Body of pancreas (tissue), 4 donors: Measurements from ENCODE around the gene LAT. TPM values are rescaled to one million over a fixed set of nuclear protein-coding genes. Genes with fewer than 3 reads are reported as not detected.
A peak's percentile ranks its signal among the peaks of the same experiment; 100 is the strongest.

ENCODE experiments used
- ATAC-seq: fragments of 150-250 bp; one replicate; pipeline ENCODE4 v1.9.1; 2016
- DNase-seq, 4 donors: peaks; one replicate each; pipeline ENCODE4 v3.0.0-alpha.2; 2019
- H3K27ac ChIP-seq, 4 donors: fragments of 200-600 bp; sonication (generic); 1 replicate in 3 of 4; 2 replicates in 1 of 4; pipeline versions ENCODE4 v1.5.1 to v1.6.1; 2016 to 2019; ENCODE audit warnings: mild to moderate bottlenecking in 1 of 4, mixed read lengths in 1 of 4, moderate library complexity in 1 of 4
- H3K27me3 ChIP-seq, 2 donors: fragments of 200-600 bp; sonication (generic); one replicate each; pipeline ENCODE4 v1.6.0; 2016; ENCODE audit warnings: mild to moderate bottlenecking in 1 of 2
- H3K36me3 ChIP-seq, 2 donors: fragments of 200-600 bp; sonication (generic); replicated peaks in 1 of 2; 2 replicates each; pipeline ENCODE4 v1.5.1; 2016; ENCODE audit warnings: low read depth in 2 of 2; ENCODE audit not compliant: insufficient read depth in 1 of 2
- H3K4me1 ChIP-seq: fragments of 200-600 bp; sonication (generic); one replicate; pipeline ENCODE4 v1.6.0; 2016
- H3K4me3 ChIP-seq, 2 donors: fragments of 200-600 bp; sonication (generic); 1 replicate in 1 of 2; 2 replicates in 1 of 2; pipeline ENCODE4 v1.5.1; 2016 to 2019
- H3K9me3 ChIP-seq, 3 donors: fragments of 200-600 bp; sonication (generic); 1 replicate in 2 of 3; 2 replicates in 1 of 3; pipeline ENCODE4 v1.5.1; 2016
- CTCF ChIP-seq, 7 experiments: fragments of 450-650 bp in 4 of 7; fragments of 200-600 bp in 3 of 7; sonication (generic) in 3 of 7; IDR thresholded peaks; one replicate each; pipeline ENCODE4 v1.5.1; 2016 to 2019; ENCODE audit warnings: antibody characterized with exemption in 7 of 7
- POLR2A ChIP-seq, 3 donors: fragments of 450-650 bp; IDR thresholded peaks; one replicate each; pipeline ENCODE4 v1.6.1; 2016; ENCODE audit warnings: antibody characterized with exemption in 3 of 3, mild to moderate bottlenecking in 2 of 3
- WGBS, 2 donors: methylation state at CpG; one replicate each; pipeline ENCODE4 v1.1.5; 2017; 5-methylcytosine and 5-hydroxymethylcytosine counted together
- intact Hi-C: fragments of 100-400 bp; cut with DNase I; formaldehyde crosslinking; loops from one replicate; pipeline ENCODE4 v1.15.1; 2023
- total RNA-seq, 2 donors: library from RNA; depleted of rRNA; stranded (reverse); fragments of >200 nt; gene quantifications; one replicate each; pipeline ENCODE4 v1.1.0, GENCODE V29; 2016

LAT gene
- total RNA-seq, 2 donors from 2014 or later: 1.6 to 4.7 TPM

- 81 to 85% methylated on average over 11 to 12 of the region's 12 CpGs for WGBS, 2 donors
- no peak for ATAC-seq
- no peak overlapping the region for H3K4me3 ChIP-seq
- intact Hi-C loops: no loop called here
- no peaks in the 10 kb centered on the region for H3K9me3 ChIP-seq
- peak in 1 of 4 donors; percentile 16 for DNase-seq
- H3K36me3 ChIP-seq: peaks cover 4 to 8% of the 10 kb centered on the region in 2 donors
- no peaks in the 10 kb centered on the region for H3K4me1 ChIP-seq
- TF ChIP-seq POLR2A (IDR thresholded peaks at IDR 0.05): no peak
- peak in 6 of 7 experiments; percentile 12 to 45 (median 27) for TF ChIP-seq CTCF (IDR thresholded peaks at IDR 0.05)
- no peak overlapping the region for H3K27ac ChIP-seq
- no peaks in the 10 kb centered on the region for H3K27me3 ChIP-seq
Measured at GRCh38 chr16:28981517-28981916, 3.3 kb upstream of the LAT start.

- Histone ChIP-seq H3K4me1 (no peaks in the 10 kb centered on the region), H3K27me3 (no peaks in the 10 kb centered on the region), H3K9me3 (peaks cover 0 to 4% (median 0%) of the 10 kb centered on the region in 3 donors), H3K27ac (no peak overlapping the region), H3K36me3 (peaks cover 4 to 8% of the 10 kb centered on the region in 2 donors), H3K4me3 (no peak overlapping the region)
- no peak for DNase-seq
- no peak for ATAC-seq
- TF ChIP-seq CTCF (IDR thresholded peaks at IDR 0.05): no peak
- no peak for TF ChIP-seq POLR2A (IDR thresholded peaks at IDR 0.05)
- 92 to 97% methylated on average over 5 to 10 of the region's 10 CpGs for WGBS, 2 donors
- intact Hi-C loops: no loop called here
Measured at GRCh38 chr16:28982418-28982817, 2.4 kb upstream of the LAT start.

GRCh38 chr16:28982949-28983348, 1.9 kb upstream of the LAT start:
- Histone ChIP-seq H3K4me1 (no peaks in the 10 kb centered on the region), H3K36me3 (peaks cover 4 to 8% of the 10 kb centered on the region in 2 donors), H3K9me3 (peaks cover 0 to 4% (median 0%) of the 10 kb centered on the region in 3 donors), H3K27ac (no peak overlapping the region), H3K27me3 (no peaks in the 10 kb centered on the region), H3K4me3 (no peak overlapping the region)
- intact Hi-C loops: no loop called here
- no peak for TF ChIP-seq CTCF (IDR thresholded peaks at IDR 0.05)
- no peak for TF ChIP-seq POLR2A (IDR thresholded peaks at IDR 0.05)
- WGBS, 2 donors: 85 to 93% methylated on average over 6 to 10 of the region's 11 CpGs
- ATAC-seq: no peak
- DNase-seq: no peak

GRCh38 chr16:28983644-28984043, 1.2 kb upstream of the LAT start:
- Histone ChIP-seq H3K4me1 (no peaks in the 10 kb centered on the region), H3K4me3 (no peak overlapping the region), H3K36me3 (peaks cover 4 to 8% of the 10 kb centered on the region in 2 donors), H3K27me3 (no peaks in the 10 kb centered on the region), H3K9me3 (peaks cover 0 to 4% (median 0%) of the 10 kb centered on the region in 3 donors), H3K27ac (no peak overlapping the region)
- 89 to 93% methylated on average over 18 of the region's 18 CpGs for WGBS, 2 donors
- TF ChIP-seq CTCF (IDR thresholded peaks at IDR 0.05) (no peak), POLR2A (IDR thresholded peaks at IDR 0.05) (no peak)
- intact Hi-C loops: no loop called here
- ATAC-seq: no peak
- no peak for DNase-seq

- Histone ChIP-seq H3K27me3 (no peaks in the 10 kb centered on the region), H3K36me3 (peaks cover 4 to 6% of the 10 kb centered on the region in 2 donors), H3K4me1 (no peaks in the 10 kb centered on the region), H3K4me3 (no peak overlapping the region), H3K27ac (no peak overlapping the region), H3K9me3 (peaks cover 0 to 4% (median 0%) of the 10 kb centered on the region in 3 donors)
- intact Hi-C loops: no loop called here
- TF ChIP-seq CTCF (IDR thresholded peaks at IDR 0.05): no peak
- TF ChIP-seq POLR2A (IDR thresholded peaks at IDR 0.05): no peak
- 20 to 74% methylated on average over 1 to 12 of the region's 12 CpGs for WGBS, 2 donors
- DNase-seq: no peak
- no peak for ATAC-seq
Measured at GRCh38 chr16:28984091-28984490, 761 bp upstream of the LAT start.
